Mesothelial cell of epicardium (in vitro differentiated cells): ENCODE results near the gene PTPRCAP. TPM values are rescaled to one million over a fixed set of nuclear protein-coding genes. Genes with fewer than 3 reads are reported as not detected.

ENCODE experiments used
- DNase-seq, 2 experiments: peaks; one replicate each; pipeline ENCODE4 v3.0.0; 2021; ENCODE audit warnings: low spot score in 2 of 2; ENCODE audit not compliant: unreplicated experiment in 2 of 2
- H3K27ac Mint-ChIP-seq: 2 replicates; pipeline ENCODE4 v1.8.0; 2021; ENCODE audit warnings: mixed read lengths
- H3K27me3 Mint-ChIP-seq: 2 replicates; pipeline ENCODE4 v1.8.0; 2021; ENCODE audit warnings: low read depth, mixed read lengths
- H3K36me3 Mint-ChIP-seq: 2 replicates; pipeline ENCODE4 v1.8.0; 2021; ENCODE audit warnings: mixed read lengths
- H3K4me1 Mint-ChIP-seq: 2 replicates; pipeline ENCODE4 v1.8.0; 2021; ENCODE audit warnings: mixed read lengths
- H3K4me3 Mint-ChIP-seq: 2 replicates; pipeline ENCODE4 v1.8.0; 2021; ENCODE audit warnings: mild to moderate bottlenecking, moderate library complexity, mixed read lengths
- H3K9me3 Mint-ChIP-seq: 2 replicates; pipeline ENCODE4 v1.8.0; 2021; ENCODE audit warnings: mixed read lengths
- CTCF ChIP-seq: fragments of 200-600 bp; sonication (generic); IDR thresholded peaks from one replicate; pipeline ENCODE4 v1.5.0; 2021; ENCODE audit warnings: antibody characterized with exemption; ENCODE audit not compliant: unreplicated experiment
- total RNA-seq: library from RNA; stranded (reverse); gene quantifications from 3 replicates; pipeline ENCODE4 v1.2.1, GENCODE V29; 2021

Gene PTPRCAP
- total RNA-seq, 1 donor from 2014 or later = 1.8 TPM

- DNase-seq = no peak
- TF ChIP-seq CTCF = no peak
- no peak overlapping the region for H3K4me3 Mint-ChIP-seq
- H3K36me3 Mint-ChIP-seq = no peaks in the 10 kb centered on the region
- peaks cover 22% of the 10 kb centered on the region for H3K4me1 Mint-ChIP-seq
- no peaks in the 10 kb centered on the region for H3K9me3 Mint-ChIP-seq
- no peak overlapping the region for H3K27ac Mint-ChIP-seq
- H3K27me3 Mint-ChIP-seq = peaks cover 13% of the 10 kb centered on the region
Measured at GRCh38 chr11:67387518-67387917, 50.0 kb downstream of the PTPRCAP start.

GRCh38 chr11:67387069-67387468 lies 50.4 kb downstream of the PTPRCAP start:
- Mint-ChIP-seq H3K4me1 (peaks cover 20% of the 10 kb centered on the region), H3K4me3 (no peak overlapping the region), H3K9me3 (no peaks in the 10 kb centered on the region), H3K27me3 (peaks cover 14% of the 10 kb centered on the region), H3K27ac (no peak overlapping the region), H3K36me3 (no peaks in the 10 kb centered on the region)
- no peak for DNase-seq
- no peak for TF ChIP-seq CTCF

Other genes with a start within 250 kb of the PTPRCAP start
- 46.4 to 48.4 TPM (median 46.5 TPM) in 3 replicates for gene GRK2, start 171.2 kb downstream of the PTPRCAP start, total RNA-seq
- gene ANKRD13D, start 148.4 kb downstream of the PTPRCAP start, total RNA-seq = 71.3 to 78.5 TPM (median 76.5 TPM) in 3 replicates
- gene SSH3, start 134.2 kb downstream of the PTPRCAP start, total RNA-seq = 50.4 to 59.0 TPM (median 55.4 TPM) in 3 replicates
- gene POLD4, start 84.1 kb downstream of the PTPRCAP start, total RNA-seq = 32.0 to 37.9 TPM (median 32.2 TPM) in 3 replicates
- 5.9 to 6.3 TPM (median 6.1 TPM) in 3 replicates for gene CLCF1, start 64.1 kb downstream of the PTPRCAP start, total RNA-seq
- 44.7 to 48.8 TPM (median 48.7 TPM) in 3 replicates for gene RAD9A, start 45.7 kb downstream of the PTPRCAP start, total RNA-seq
- 103 to 107 TPM (median 103 TPM) in 3 replicates for gene PPP1CA, start 35.8 kb downstream of the PTPRCAP start, total RNA-seq
- gene TBC1D10C, start 33.6 kb downstream of the PTPRCAP start, total RNA-seq = 0.41 to 0.82 TPM (median 0.74 TPM) in 3 replicates
- gene CARNS1, start 22.0 kb downstream of the PTPRCAP start, total RNA-seq = 19.5 to 24.6 TPM (median 21.1 TPM) in 3 replicates
- gene RPS6KB2, start 9.2 kb downstream of the PTPRCAP start, total RNA-seq = 59.7 to 63.1 TPM (median 62.2 TPM) in 3 replicates
- 70.2 to 75.7 TPM (median 71.7 TPM) in 3 replicates for gene CORO1B, start 5.8 kb upstream of the PTPRCAP start, total RNA-seq
- gene GPR152, start 15.0 kb upstream of the PTPRCAP start, total RNA-seq = 0.16 TPM in 1 of 3 replicates, not detected in the others
- 0.29 to 0.43 TPM (median 0.33 TPM) in 3 replicates for gene CABP4, start 17.7 kb upstream of the PTPRCAP start, total RNA-seq
- 64.3 to 69.3 TPM (median 67.8 TPM) in 3 replicates for gene TMEM134, start 31.6 kb upstream of the PTPRCAP start, total RNA-seq
- gene AIP, start 45.3 kb upstream of the PTPRCAP start, total RNA-seq = 43.6 to 45.2 TPM (median 44.6 TPM) in 3 replicates
- 54.9 to 56.0 TPM (median 55.8 TPM) in 3 replicates for gene PITPNM1, start 67.7 kb upstream of the PTPRCAP start, total RNA-seq
- gene CDK2AP2, start 70.5 kb upstream of the PTPRCAP start, total RNA-seq = 16.6 to 17.6 TPM (median 17.4 TPM) in 3 replicates
- not detected in 3 replicates for gene CABP2, start 85.8 kb upstream of the PTPRCAP start, total RNA-seq
- gene GSTP1, start 146.1 kb upstream of the PTPRCAP start, total RNA-seq = 875 to 906 TPM (median 905 TPM) in 3 replicates
- gene NDUFV1, start 169.3 kb upstream of the PTPRCAP start, total RNA-seq = 179 to 187 TPM (median 180 TPM) in 3 replicates
- gene NUDT8, start 192.3 kb upstream of the PTPRCAP start, total RNA-seq = 5.0 to 6.2 TPM (median 5.6 TPM) in 3 replicates
- not detected in 3 replicates for gene TBX10, start 202.1 kb upstream of the PTPRCAP start, total RNA-seq
- not detected in 3 replicates for gene ACY3, start 213.0 kb upstream of the PTPRCAP start, total RNA-seq
- gene ALDH3B2, start 236.9 kb upstream of the PTPRCAP start, total RNA-seq = 2.5 to 3.1 TPM (median 2.7 TPM) in 3 replicates